Measurements from ENCODE around the gene IMPDH1.

- TF ChIP-seq POLR2AphosphoS5 (IDR thresholded peaks at IDR 0.05) (no peak), EP300 (IDR thresholded peaks at IDR 0.05) (no peak), CTCF (IDR thresholded peaks at IDR 0.05) (no peak), POLR2A (IDR thresholded peaks at IDR 0.05; ENCODE audit: low read depth) (no peak)
Observed at GRCh38 chr7:128415217-128415785, 5.5 kb upstream of the IMPDH1 start.

All from esophagus muscularis mucosa (tissue), 4 donors.